Measurements from ENCODE around the gene LAMP5. TPM values are rescaled to one million over a fixed set of nuclear protein-coding genes. Genes with fewer than 3 reads are reported as not detected.

LAMP5 gene, protein sequence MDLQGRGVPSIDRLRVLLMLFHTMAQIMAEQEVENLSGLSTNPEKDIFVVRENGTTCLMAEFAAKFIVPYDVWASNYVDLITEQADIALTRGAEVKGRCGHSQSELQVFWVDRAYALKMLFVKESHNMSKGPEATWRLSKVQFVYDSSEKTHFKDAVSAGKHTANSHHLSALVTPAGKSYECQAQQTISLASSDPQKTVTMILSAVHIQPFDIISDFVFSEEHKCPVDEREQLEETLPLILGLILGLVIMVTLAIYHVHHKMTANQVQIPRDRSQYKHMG
- 0.05 TPM in 1 of 5 replicates, not detected in the others for total RNA-seq (2022; extraction: Qiagen RNA extraction; ENCODE audit: low read depth)

DNA sequence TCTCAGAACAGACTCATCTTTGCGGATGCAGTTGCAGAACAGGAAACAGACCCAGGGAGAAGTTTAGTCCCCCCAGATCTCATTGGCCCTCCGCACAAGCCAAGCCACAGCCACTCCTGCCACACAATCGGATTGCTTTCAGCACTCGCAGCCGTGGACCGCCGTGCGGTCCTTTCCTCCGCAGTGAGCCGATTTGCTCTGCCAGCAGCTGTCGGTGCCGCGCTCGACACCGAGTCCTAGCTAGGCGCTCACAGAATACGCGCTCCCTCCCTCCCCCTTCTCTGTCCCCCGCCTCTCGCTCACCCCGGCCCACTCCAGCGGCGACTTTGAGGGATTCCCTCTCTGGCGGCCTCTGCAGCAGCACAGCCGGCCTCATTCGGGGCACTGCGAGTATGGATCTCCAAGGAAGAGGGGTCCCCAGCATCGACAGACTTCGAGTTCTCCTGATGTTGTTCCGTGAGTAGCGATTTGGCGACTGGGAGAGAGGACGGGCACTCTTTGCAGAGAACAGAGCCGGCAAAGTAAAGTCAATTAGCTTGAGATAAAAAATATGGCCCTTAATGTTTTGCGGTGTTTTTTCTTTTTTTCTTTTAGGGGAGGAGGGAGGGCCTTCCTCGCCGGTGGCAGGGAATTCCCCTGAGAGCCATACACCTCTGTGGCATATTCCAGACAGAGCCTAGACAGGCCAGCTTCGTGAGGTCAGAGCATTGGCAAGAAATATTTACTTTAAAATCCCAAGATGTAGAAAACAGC, at the start of gene LAMP5:
LAMP5 (plus strand) TSS at position 130 of the 753 bp plus-strand sequence; CDS start at position 393, 263 bp downstream.

All from A549 treated with RU486 at 1 μM for 4 hours (cell line).